ENCODE results near the gene SPATS2L.

The SPATS2L gene

DNA sequence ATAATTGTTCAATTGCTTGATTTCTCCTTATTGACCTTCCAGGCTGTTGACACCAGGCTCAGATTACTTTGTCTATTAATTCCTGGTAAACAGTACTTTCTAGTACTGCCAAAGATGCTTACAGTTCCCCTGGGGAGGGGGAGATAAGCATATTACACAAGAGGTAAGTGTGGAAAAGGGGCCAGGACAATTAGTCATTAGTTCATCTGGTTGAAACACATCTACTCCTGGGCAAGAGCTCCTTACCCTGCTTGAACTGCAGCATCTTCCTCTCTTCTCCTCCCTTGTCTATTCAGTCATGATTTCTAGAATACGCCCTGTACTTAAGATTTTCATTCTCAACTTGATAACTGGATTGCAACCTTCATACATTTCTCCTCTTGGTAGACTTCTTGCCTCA lies 10.4 kb upstream of the SPATS2L start:
- in situ Hi-C loops (cut with HindIII; ENCODE audit: low sequenced_read_pairs): no loop called here

DNA sequence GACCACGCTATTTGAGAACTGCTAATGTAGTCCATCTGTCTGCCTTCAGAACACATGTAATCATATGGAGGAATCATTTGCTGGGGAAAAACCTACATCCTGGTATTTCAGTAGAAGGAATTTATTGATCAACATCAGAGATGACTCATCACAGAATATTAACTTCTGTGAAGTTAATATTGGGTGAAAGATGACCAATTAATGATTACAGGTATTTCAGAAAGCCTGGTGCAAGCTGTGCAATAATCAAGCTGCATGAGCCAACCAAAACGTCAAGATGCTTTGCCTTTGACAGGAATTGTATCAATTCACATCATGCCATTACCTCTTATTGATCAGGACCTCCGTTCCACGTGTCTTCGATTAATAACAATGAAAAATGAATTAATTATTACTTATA lies 9.4 kb upstream of the SPATS2L start:
- in situ Hi-C loops (cut with HindIII; ENCODE audit: low sequenced_read_pairs): no loop called here

DNA sequence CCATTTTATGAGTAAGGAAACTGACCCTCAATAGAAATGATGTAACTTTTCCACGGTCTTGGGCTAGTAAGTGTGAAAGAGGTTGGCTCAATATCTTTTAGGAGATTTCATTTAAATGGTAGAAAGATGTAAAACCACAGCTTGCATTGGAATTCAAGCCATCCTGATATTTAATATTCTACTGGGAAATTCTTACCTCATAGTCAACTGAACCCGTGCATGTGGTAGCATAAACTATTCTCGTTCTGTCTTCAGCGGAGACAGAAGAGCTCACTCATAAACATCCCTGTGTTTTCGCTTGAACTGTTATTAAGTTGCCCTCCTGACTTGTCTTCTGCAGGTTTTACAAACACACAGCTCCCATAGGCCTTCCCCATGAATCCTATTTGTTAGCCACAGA lies 8.5 kb upstream of the SPATS2L start:
- in situ Hi-C loops (cut with HindIII; ENCODE audit: low sequenced_read_pairs): no loop called here

DNA sequence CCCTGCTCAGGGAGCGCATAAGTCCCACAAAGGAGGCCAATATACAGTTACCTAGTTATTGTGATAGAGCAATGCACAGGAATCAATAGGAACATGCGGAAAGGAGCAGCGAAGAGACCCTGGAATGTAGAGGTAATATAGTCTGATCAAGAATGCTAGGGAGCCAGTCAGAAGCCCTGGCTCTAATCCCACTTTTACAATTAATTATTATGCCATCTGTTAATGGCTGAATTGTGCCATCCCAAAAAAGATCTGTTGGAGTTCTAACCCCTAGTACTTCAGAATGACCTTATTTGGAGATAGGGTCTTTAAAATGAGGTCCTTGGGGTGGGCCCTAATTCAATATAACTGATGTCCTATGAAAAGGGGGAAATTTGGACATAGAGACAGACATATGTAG lies 7.7 kb upstream of the SPATS2L start:
- in situ Hi-C loops (cut with HindIII; ENCODE audit: low sequenced_read_pairs): no loop called here

DNA sequence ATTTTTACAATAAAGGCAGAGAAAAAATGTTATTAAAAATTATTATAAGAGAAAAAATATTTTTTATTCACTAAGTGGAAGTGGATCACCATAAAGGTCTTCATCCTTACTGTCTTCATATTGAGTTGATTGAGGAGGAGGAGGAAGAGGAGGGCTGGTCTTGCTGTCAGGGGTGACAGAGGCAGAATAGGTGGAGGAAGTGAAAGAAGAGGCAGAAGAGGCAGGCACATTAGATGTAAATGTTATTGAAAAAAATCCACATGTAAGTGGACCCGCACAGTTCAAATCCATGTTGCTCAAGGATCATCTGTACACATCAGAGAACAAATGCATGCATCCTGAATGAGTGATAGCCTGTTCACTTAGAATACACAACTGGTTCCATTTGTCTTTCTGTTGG lies 6.4 kb upstream of the SPATS2L start:
- in situ Hi-C loops (cut with HindIII; ENCODE audit: low sequenced_read_pairs): no loop called here

- in situ Hi-C loops (cut with HindIII; ENCODE audit: low sequenced_read_pairs): no loop called here
Observed at GRCh38 chr2:200300638-200301314, 5.7 kb upstream of the SPATS2L start.

DNA sequence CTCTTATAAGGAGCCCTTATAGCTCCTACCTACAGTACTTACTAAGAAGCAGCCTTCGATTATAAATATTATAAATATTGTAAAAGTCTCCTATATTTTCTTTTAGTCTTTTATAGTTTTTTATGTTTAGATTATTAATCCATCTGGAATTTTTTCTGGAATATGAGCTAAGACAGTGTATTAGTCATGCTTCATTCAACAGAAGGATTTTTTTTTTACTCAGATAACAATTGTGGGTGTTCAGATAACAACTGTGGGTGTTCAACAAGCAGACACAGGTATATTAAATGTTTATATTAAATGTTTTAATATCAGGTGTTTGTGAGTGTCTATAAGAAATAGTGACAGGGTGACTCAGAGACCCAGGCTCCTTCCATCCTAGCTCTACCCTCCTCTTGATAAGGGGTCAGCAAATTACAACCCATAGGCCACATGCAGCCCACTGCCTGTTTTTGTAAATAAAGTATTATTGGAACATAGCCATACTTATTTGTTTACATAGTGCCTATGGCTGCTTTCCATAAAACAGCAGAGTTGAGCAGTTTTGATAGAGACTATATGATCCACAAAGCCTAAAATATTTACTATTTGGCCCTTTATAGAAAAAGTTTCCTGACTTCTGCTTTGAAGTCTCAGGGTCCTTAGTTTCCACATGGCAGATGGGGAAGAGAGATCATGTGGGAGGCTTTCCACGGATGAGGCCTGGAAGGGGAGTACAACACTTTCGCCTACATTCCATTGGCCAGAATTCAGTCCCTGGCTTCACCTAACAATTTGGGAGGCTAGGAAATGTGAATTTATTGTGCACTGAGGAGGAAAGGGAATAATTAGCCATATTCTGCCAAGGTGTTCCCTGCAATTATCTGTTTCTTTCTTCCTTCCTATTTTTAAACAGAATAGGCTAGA lies 4.3 kb upstream of the SPATS2L start:
- in situ Hi-C loops (cut with HindIII; ENCODE audit: low sequenced_read_pairs): no loop called here

DNA sequence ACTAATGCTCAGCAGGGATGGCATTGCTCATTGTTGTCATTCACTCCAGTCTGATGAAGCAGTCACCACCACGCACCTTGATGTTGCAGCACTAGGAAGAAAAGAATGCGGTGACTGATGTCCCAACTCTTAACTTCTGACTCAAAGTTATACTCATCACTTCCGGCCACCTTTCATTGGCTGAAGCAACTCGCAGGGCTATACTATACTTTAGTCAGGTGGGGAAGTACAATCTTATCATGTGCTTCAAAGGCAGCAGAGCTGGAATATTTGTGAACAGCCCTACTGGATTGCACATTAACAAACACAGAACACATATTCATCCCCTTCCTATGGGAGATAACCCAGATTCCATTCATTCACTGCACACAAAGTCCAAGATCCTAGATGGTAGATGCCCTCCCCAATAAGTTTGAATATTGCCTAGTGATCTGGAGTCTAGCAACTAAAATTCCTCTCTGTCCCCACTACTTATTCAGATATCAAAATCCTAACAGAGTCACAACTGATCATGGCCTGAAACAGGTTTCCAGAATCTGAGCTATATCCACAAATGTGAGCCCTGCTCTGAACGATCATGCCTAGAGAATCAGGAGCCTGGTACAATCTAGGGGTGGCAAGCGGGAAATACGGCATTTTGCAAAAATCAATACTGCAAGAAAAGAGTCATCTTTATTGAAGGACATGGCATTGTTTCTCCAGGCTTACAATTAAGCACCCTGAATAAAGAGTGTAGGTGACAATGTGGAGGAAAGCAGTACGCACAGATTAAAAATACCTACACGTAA lies 3.4 kb upstream of the SPATS2L start:
- in situ Hi-C loops (cut with HindIII; ENCODE audit: low sequenced_read_pairs): no loop called here

DNA sequence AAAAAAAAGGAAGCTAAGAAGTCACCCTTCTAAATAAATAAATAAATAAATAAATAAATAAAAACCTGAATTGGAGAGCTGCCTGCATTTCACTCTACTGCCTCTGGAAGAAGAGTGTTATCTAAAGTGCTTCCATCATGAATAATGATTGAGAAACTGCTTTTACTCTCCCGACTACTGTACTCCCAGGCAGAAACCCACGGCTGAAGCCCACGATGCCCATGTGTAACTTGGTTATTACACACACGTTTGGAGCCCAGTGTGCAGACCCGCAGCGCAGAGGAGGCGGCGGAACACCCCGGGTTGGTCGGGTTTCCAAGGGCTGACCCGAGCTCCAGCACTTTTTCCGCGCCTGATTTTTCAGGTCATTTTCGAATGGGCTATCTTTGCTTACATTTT lies 697 bp upstream of the SPATS2L start:
- in situ Hi-C loops (cut with HindIII; ENCODE audit: low sequenced_read_pairs): no loop called here

DNA sequence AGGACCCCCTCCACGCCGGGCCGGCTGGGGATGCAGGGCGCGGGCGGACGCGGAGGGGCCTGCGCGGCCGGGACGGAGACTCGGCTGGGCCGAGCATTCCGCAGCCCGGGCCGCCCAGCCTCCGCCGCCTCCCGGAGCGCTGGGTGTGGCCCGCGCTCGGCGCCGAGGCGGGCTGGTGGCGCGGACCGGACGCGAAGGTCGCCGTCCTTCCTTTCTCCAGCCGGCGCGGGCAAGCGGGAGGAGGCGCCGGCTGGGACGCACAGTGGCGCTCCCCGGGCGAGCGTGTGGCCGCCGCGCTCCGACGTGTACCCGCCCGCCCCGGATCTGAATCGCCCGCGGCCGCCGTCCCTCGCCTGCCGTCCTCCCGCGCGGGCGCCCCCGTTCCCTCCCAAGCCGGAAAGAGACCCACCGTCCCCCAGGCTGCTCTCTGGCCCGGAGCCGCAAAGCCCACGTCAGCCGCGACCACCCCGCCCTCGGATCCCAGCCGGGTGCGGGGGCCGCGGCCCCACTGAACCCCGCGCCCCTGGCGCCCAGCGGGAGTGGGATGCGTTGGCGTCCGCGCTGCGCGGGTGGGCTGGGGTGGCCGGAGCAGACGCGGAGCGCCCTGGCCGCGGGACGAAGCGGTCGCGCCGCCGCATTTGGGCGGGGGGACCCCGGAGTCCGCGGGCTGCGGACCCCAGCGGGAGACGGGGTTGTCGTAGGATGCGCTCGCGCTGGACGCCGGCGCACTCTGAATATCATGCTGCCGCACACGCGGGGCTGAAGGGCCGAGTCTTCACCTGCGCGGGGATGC lies 634 bp downstream of the SPATS2L start:
- in situ Hi-C loops (cut with HindIII; ENCODE audit: low sequenced_read_pairs): no loop called here

GRCh38 chr2:200307724-200308545 lies 1.4 kb downstream of the SPATS2L start:
- in situ Hi-C loops (cut with HindIII; ENCODE audit: low sequenced_read_pairs): no loop called here

- in situ Hi-C loops (cut with HindIII; ENCODE audit: low sequenced_read_pairs): no loop called here
Observed at GRCh38 chr2:200308546-200309295, 2.2 kb downstream of the SPATS2L start.

GRCh38 chr2:200309296-200310049 lies 3.0 kb downstream of the SPATS2L start:
- in situ Hi-C loops (cut with HindIII; ENCODE audit: low sequenced_read_pairs): no loop called here

GRCh38 chr2:200310545-200310971 lies 4.1 kb downstream of the SPATS2L start:
- in situ Hi-C loops (cut with HindIII; ENCODE audit: low sequenced_read_pairs): no loop called here

- in situ Hi-C loops (cut with HindIII; ENCODE audit: low sequenced_read_pairs): no loop called here
Observed at GRCh38 chr2:200311139-200311538, 4.6 kb downstream of the SPATS2L start.

DNA sequence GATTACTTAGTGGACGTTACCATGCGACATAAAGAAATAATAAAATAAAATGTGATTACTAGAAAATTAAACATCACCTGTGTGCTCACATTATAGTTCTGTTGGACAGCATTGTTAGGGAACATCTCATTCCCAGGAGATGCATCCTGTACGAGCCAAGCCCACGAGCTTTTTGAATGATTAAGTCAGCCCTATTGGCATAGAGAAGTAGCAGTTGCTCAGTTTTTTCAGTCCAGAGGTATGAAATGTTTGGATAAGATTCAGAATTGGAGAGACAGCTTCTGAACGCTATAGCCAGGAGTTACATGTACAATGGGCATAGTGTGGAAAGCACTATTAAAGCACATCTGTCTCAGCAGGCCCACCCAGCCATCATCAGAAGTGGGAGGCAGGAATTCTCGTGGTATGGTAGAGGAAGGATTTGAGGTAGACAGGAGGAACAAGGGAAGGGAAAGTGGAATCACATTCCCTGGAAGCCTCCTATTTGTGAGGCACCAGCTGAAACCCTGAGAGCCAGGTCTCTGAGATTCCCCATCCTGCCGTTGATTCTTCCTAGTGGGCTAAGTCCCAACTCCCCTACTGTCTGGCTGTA lies 8.6 kb downstream of the SPATS2L start:
- in situ Hi-C loops (cut with HindIII; ENCODE audit: low sequenced_read_pairs): no loop called here

DNA sequence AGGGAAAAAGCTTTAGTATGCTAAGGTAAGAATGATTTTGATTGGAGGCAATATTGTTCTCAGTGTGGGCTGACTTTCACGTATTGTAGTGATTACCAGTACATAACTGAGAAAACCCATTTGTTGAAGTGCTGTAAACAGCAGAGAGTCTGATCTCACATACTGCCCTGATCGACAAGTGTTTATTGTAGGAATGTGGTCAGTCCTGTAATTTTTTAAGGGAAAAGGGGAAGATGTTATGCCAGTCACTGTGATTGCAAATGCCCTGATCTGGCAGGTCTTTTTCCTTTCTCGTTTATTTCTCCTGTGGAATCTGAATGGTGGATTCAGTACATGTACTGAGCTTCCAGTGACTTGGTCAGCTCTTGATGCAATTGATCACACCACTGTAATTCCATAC lies 11.5 kb downstream of the SPATS2L start:
- in situ Hi-C loops (cut with HindIII; ENCODE audit: low sequenced_read_pairs): no loop called here

- in situ Hi-C loops (cut with HindIII; ENCODE audit: low sequenced_read_pairs): no loop called here
Observed at GRCh38 chr2:200318940-200319435, 12.5 kb downstream of the SPATS2L start.
